Skeletal muscle tissue (tissue), 4 donors: Measurements from ENCODE around the gene FAXDC2. TPM values are rescaled to one million over a fixed set of nuclear protein-coding genes. Genes with fewer than 3 reads are reported as not detected.
"Not testable (repeated sequence)": the region's sequence is repeated elsewhere in the genome, so short reads cannot be mapped to it uniquely, and the experiment has no call there.

Experiments
- H3K27ac ChIP-seq: one replicate; pipeline ENCODE4 v1.7.0; 2013; ENCODE audit warnings: mild to moderate bottlenecking, low read depth, low read length, inconsistent platforms
- H3K27me3 ChIP-seq, 3 donors: one replicate each; pipeline ENCODE4 v1.7.0; 2013; ENCODE audit warnings: low read length in 3 of 3; ENCODE audit not compliant: control insufficient read depth in 3 of 3, insufficient read depth in 3 of 3
- H3K36me3 ChIP-seq, 3 donors: one replicate each; pipeline ENCODE4 v1.7.0; 2013; ENCODE audit warnings: low read length in 3 of 3; ENCODE audit not compliant: control insufficient read depth in 3 of 3, insufficient read depth in 3 of 3
- H3K4me1 ChIP-seq, 3 donors: one replicate each; pipeline ENCODE4 v1.7.0; 2013; ENCODE audit warnings: low read length in 3 of 3, mild to moderate bottlenecking in 3 of 3; ENCODE audit not compliant: control insufficient read depth in 3 of 3, insufficient read depth in 3 of 3
- H3K4me3 ChIP-seq, 3 donors: one replicate each; pipeline ENCODE4 v1.7.0; 2013; ENCODE audit warnings: low read length in 3 of 3
- H3K9ac ChIP-seq, 3 donors: one replicate each; pipeline ENCODE4 v1.7.0; 2013; ENCODE audit warnings: low read length in 3 of 3, mild to moderate bottlenecking in 3 of 3, moderate library complexity in 2 of 3, low read depth in 1 of 3
- H3K9me3 ChIP-seq, 3 donors: one replicate each; pipeline ENCODE4 v1.7.0; 2013; ENCODE audit warnings: low read length in 3 of 3; ENCODE audit not compliant: control insufficient read depth in 3 of 3
- total RNA-seq: library from RNA; depleted of rRNA; stranded (reverse); fragments of >200 nt; gene quantifications from one replicate; pipeline ENCODE4 v1.2.3, GENCODE V29; 2014
- donor health status: Osteomylitis.

FAXDC2 gene
- total RNA-seq, 1 donor from 2014 or later = 8.4 TPM

GRCh38 chr5:154849264-154849785, 1.1 kb downstream of the FAXDC2 start:
- Histone ChIP-seq H3K27ac (no peak overlapping the region), H3K9me3 (no peaks in the 10 kb centered on the region), H3K36me3 (peaks cover 0 to 2% (median 0%) of the 10 kb centered on the region in 3 donors), H3K27me3 (no peaks in the 10 kb centered on the region), H3K4me3 (peak overlapping the region; percentile 87 to 90 (median 90)), H3K9ac (peak overlapping the region in 2 of 3 donors; percentile 86 to 93), H3K4me1 (peaks cover 8 to 20% (median 17%) of the 10 kb centered on the region in 3 donors)

- H3K9ac ChIP-seq = no peak overlapping the region
- H3K27ac ChIP-seq = no peak overlapping the region
- no peaks in the 10 kb centered on the region for H3K27me3 ChIP-seq
- peaks cover 0 to 7% (median 2%) of the 10 kb centered on the region in 3 donors for H3K36me3 ChIP-seq
- no peaks in the 10 kb centered on the region for H3K9me3 ChIP-seq
- peaks cover 2 to 8% (median 5%) of the 10 kb centered on the region in 3 donors for H3K4me1 ChIP-seq
- no peak overlapping the region for H3K4me3 ChIP-seq
Measured at GRCh38 chr5:154844809-154845208, 5.6 kb downstream of the FAXDC2 start.

- H3K9me3 ChIP-seq = no peaks in the 10 kb centered on the region
- peaks cover 3 to 8% (median 4%) of the 10 kb centered on the region in 3 donors for H3K36me3 ChIP-seq
- H3K27me3 ChIP-seq = no peaks in the 10 kb centered on the region
- no peak overlapping the region for H3K9ac ChIP-seq
- no peak overlapping the region for H3K27ac ChIP-seq
- H3K4me1 ChIP-seq = peaks cover 0 to 2% (median 0%) of the 10 kb centered on the region in 3 donors
- H3K4me3 ChIP-seq = no peak overlapping the region
Measured at GRCh38 chr5:154842689-154843530, 7.5 kb downstream of the FAXDC2 start.

- H3K36me3 ChIP-seq = peaks cover 7 to 14% (median 9%) of the 10 kb centered on the region in 3 donors
- H3K4me1 ChIP-seq = peaks cover 0 to 2% (median 0%) of the 10 kb centered on the region in 3 donors
- H3K27me3 ChIP-seq = no peaks in the 10 kb centered on the region
- H3K9me3 ChIP-seq = no peaks in the 10 kb centered on the region
- H3K4me3 ChIP-seq = no peak overlapping the region
- H3K9ac ChIP-seq = no peak overlapping the region
- H3K27ac ChIP-seq = no peak overlapping the region
Measured at GRCh38 chr5:154841273-154841661, 9.1 kb downstream of the FAXDC2 start.

- no peak overlapping the region for H3K27ac ChIP-seq
- no peak overlapping the region for H3K4me3 ChIP-seq
- no peaks in the 10 kb centered on the region for H3K9me3 ChIP-seq
- H3K36me3 ChIP-seq = peaks cover 7 to 14% (median 9%) of the 10 kb centered on the region in 3 donors
- H3K9ac ChIP-seq = no peak overlapping the region
- peaks cover 0 to 3% (median 2%) of the 10 kb centered on the region in 3 donors for H3K4me1 ChIP-seq
- no peaks in the 10 kb centered on the region for H3K27me3 ChIP-seq
Measured at GRCh38 chr5:154840435-154841272, 9.7 kb downstream of the FAXDC2 start.

- peaks cover 2 to 4% (median 3%) of the 10 kb centered on the region in 3 donors for H3K4me1 ChIP-seq
- peaks cover 6 to 12% (median 7%) of the 10 kb centered on the region in 3 donors for H3K36me3 ChIP-seq
- H3K4me3 ChIP-seq = no peak overlapping the region
- no peaks in the 10 kb centered on the region for H3K27me3 ChIP-seq
- no peak overlapping the region for H3K9ac ChIP-seq
- H3K9me3 ChIP-seq = no peaks in the 10 kb centered on the region
- H3K27ac ChIP-seq = no peak overlapping the region
Measured at GRCh38 chr5:154837009-154837901, 13.1 kb downstream of the FAXDC2 start.

- peaks cover 10 to 15% (median 13%) of the 10 kb centered on the region in 3 donors for H3K36me3 ChIP-seq
Measured at GRCh38 chr5:154836225-154836624, 14.2 kb downstream of the FAXDC2 start.

GRCh38 chr5:154835701-154836052, 14.7 kb downstream of the FAXDC2 start:
- not testable (repeated sequence) for H3K9ac ChIP-seq, H3K27me3 ChIP-seq, H3K4me3 ChIP-seq, H3K4me1 ChIP-seq, H3K9me3 ChIP-seq, H3K27ac ChIP-seq
- peaks cover 11 to 19% (median 17%) of the 10 kb centered on the region in 3 donors for H3K36me3 ChIP-seq

More at GRCh38 chr5:154836225-154836624, 14.2 kb downstream of the FAXDC2 start:
- no peaks in the 10 kb centered on the region for H3K9me3 ChIP-seq
- no peak overlapping the region for H3K9ac ChIP-seq
- H3K4me3 ChIP-seq = no peak overlapping the region
- no peak overlapping the region for H3K27ac ChIP-seq
- H3K27me3 ChIP-seq = no peaks in the 10 kb centered on the region
- H3K4me1 ChIP-seq = peaks cover 2 to 4% (median 3%) of the 10 kb centered on the region in 3 donors

GRCh38 chr5:154834053-154834452, 16.4 kb downstream of the FAXDC2 start:
- H3K4me1 ChIP-seq = peaks cover 0 to 9% (median 3%) of the 10 kb centered on the region in 3 donors
- H3K4me3 ChIP-seq = no peak overlapping the region
- peaks cover 27 to 33% (median 30%) of the 10 kb centered on the region in 3 donors for H3K36me3 ChIP-seq
- H3K9ac ChIP-seq = no peak overlapping the region
- H3K27ac ChIP-seq = no peak overlapping the region
- H3K9me3 ChIP-seq = no peaks in the 10 kb centered on the region
- H3K27me3 ChIP-seq = no peaks in the 10 kb centered on the region
